HG02798 (cell line): ENCODE measurements around the gene BLTP3B.

Source experiments
- ATAC-seq: cut with Tn5 transposase; IDR thresholded peaks from one replicate; pipeline ENCODE4 v1.9.1; 2021; ENCODE audit warnings: mild to moderate bottlenecking; ENCODE audit not compliant: unreplicated experiment, poor library complexity

The BLTP3B gene

DNA sequence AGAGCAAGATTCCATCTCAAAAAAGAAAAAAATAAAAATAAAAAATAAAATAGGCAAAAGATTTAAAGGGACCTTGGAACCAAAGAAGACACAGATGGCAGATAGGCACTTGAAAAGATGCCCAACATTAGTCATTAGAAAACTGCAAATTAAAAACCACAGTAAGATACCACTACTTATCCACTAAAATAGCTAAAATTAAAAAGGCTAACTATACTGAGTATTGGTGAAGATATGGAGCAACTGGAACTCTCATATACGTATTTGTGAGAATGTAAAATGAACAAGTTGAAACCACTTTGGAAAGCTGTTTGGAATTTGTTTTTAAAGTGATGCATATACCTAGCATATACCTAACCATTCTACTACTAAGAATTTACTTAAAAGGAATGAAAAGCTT lies 22.3 kb downstream of the BLTP3B start:
- ATAC-seq: no peak

DNA sequence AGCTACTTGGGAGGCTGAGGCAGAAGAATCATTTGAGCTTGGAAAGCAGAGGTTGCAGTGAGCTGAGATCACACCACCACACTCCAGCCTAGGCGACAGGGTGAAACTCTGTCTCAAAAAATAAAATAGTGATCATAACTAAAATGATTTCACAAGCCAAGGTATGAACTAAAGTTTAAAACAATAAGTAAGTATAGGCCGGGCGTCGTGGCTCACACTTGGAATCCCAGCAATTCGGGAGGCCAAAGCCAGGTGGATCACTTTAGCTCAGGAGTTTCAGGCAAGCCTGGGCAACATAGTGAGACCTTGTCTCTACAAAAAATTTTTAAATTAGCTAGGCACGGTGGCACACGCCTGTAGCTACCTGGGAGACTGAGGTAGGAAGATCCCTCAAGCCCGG lies 27.4 kb downstream of the BLTP3B start:
- ATAC-seq: no peak

DNA sequence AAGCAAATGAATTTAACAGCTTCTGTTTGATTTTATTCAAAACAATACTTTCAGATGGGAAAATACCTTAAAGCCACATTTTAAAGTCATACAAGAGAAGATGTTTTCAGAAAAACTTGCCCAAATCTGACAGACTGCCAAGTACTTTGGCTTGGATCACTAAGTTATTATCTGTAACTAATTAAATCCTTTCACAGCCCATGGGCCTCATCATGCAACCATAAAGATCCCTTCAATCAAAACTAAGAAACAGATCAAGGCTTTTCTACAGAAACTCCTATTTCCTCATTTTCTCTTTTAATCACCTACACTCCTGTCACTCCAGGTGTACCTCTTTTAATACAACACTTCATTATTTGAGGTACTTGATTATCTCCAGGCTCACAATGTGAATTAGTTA lies 28.1 kb downstream of the BLTP3B start:
- ATAC-seq: no peak

GRCh38 chr12:100110276-100110675 lies 32.4 kb downstream of the BLTP3B start:
- no peak for ATAC-seq

GRCh38 chr12:100106861-100107260 lies 35.8 kb downstream of the BLTP3B start:
- ATAC-seq: no peak

DNA sequence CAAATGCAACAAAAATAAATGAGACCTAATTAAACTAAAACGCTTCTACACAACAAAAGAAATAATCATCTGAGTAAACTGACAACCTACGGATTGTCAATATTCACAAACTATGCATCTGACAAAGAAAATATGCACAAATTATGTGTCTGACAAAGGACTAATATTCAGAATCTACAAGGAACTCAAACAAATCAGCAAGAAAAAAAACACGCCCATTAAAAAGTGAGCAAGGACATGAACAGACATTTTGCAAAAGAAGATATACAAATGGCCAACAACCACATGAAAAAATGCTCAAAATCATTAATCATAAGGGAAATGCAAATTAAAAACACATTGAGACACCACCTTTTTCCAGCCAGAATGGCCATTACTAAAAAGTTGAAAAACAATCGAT lies 37.0 kb downstream of the BLTP3B start:
- no peak for ATAC-seq

- ATAC-seq: no peak
These were observed 41.7 kb downstream of the BLTP3B start for GRCh38 chr12:100101000-100101399.
